ENCODE measurements around the gene PPP2R5A. TPM values are rescaled to one million over a fixed set of nuclear protein-coding genes. Genes with fewer than 3 reads are reported as not detected.

The PPP2R5A gene
- polyA plus RNA-seq, 1 of the 3 experiments (the other 2 are of a cell fraction): 5.4 TPM

GRCh38 chr1:212366901-212367300 is 81.7 kb downstream of the PPP2R5A start:
- Histone ChIP-seq H3K9me3 (no peaks in the 10 kb centered on the region), H3K36me3 (replicated peaks in 1 of 2; ENCODE audit: control insufficient read depth in 1 of 2, insufficient read depth in 2 of 2, low read length in 1 of 2) (peaks cover 23 to 27% of the 10 kb centered on the region in 2 experiments), H3K27ac (ENCODE audit: low read depth in 2 of 2, low read length in 1 of 2) (no peak overlapping the region), H3K27me3 (ENCODE audit: insufficient read depth) (no peaks in the 10 kb centered on the region), H3K4me3 (ENCODE audit: low read depth in 2 of 2, low read length in 1 of 2) (no peak overlapping the region), H4K20me1 (ENCODE audit: insufficient read depth) (no peaks in the 10 kb centered on the region), H3K4me1 (ENCODE audit: control insufficient read depth in 1 of 2, insufficient read depth in 2 of 2, low read depth in 1 of 2, low read length in 1 of 2) (no peaks in the 10 kb centered on the region), H3K9me2 (no peaks in the 10 kb centered on the region), H2AFZ (ENCODE audit: low read depth) (no peak overlapping the region), H3K9ac (no peak overlapping the region), H3K79me2 (ENCODE audit: insufficient read depth) (no peaks in the 10 kb centered on the region), H3K4me2 (no peak overlapping the region), H3F3A (replicated peaks; ENCODE audit: insufficient read depth) (no peaks in the 10 kb centered on the region)
- CTCF ChIA-PET: interaction anchor here (0.6 to 5.7 kb wide), 11 partner anchors 9 to 686 kb away, joined by 3 to 42 read pairs (median 7); partner anchors contain the start of genes DTL and INTS7
- 82% methylated on average over 5 of the region's 5 CpGs for WGBS (ENCODE audit: low lambda C conversion rate)
- POLR2A ChIA-PET: no interaction called here
- no peak for DNase-seq
- TF ChIP-seq ELF1 (IDR thresholded peaks at IDR 0.05) (no peak), TAF1 (IDR thresholded peaks at IDR 0.05; ENCODE audit: borderline replicate concordance, low read depth, low read length) (no peak), TEAD4 (IDR thresholded peaks at IDR 0.05; ENCODE audit: borderline replicate concordance, insufficient read depth) (no peak)

GRCh38 chr1:212367474-212368072 is 82.4 kb downstream of the PPP2R5A start:
- ChIA-PET POLR2A (no interaction called here), CTCF (interaction anchor here (0.6 to 5.7 kb wide), 17 partner anchors 8 to 687 kb away, joined by 3 to 42 read pairs (median 6); no protein-coding TSS in a partner anchor)
- TF ChIP-seq RCOR1 (IDR thresholded peaks at IDR 0.05; ENCODE audit: low read length) (no peak), POLR2AphosphoS5 (IDR thresholded peaks at IDR 0.05; ENCODE audit: low read depth, low read length) (no peak), FOXM1 (IDR thresholded peaks at IDR 0.05; ENCODE audit: low read depth) (no peak), RAD21 (IDR thresholded peaks at IDR 0.05; ENCODE audit: low read length) (no peak), EZH2phosphoT487 (IDR thresholded peaks at IDR 0.05; ENCODE audit: borderline replicate concordance, low read depth) (no peak), REST (IDR thresholded peaks at IDR 0.05; ENCODE audit: low read depth, low read length) (no peak), ELF1 (IDR thresholded peaks at IDR 0.05) (no peak), MEF2A (IDR thresholded peaks at IDR 0.05; ENCODE audit: borderline replicate concordance, low read depth) (no peak), TCF12 (IDR thresholded peaks at IDR 0.05) (no peak), YY1 (IDR thresholded peaks at IDR 0.05; ENCODE audit: low read depth) (no peak)
- TF ChIP-seq, protein P1, sequence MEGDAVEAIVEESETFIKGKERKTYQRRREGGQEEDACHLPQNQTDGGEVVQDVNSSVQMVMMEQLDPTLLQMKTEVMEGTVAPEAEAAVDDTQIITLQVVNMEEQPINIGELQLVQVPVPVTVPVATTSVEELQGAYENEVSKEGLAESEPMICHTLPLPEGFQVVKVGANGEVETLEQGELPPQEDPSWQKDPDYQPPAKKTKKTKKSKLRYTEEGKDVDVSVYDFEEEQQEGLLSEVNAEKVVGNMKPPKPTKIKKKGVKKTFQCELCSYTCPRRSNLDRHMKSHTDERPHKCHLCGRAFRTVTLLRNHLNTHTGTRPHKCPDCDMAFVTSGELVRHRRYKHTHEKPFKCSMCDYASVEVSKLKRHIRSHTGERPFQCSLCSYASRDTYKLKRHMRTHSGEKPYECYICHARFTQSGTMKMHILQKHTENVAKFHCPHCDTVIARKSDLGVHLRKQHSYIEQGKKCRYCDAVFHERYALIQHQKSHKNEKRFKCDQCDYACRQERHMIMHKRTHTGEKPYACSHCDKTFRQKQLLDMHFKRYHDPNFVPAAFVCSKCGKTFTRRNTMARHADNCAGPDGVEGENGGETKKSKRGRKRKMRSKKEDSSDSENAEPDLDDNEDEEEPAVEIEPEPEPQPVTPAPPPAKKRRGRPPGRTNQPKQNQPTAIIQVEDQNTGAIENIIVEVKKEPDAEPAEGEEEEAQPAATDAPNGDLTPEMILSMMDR (IDR thresholded peaks at IDR 0.05): no peak
- TF ChIP-seq, protein P2, sequence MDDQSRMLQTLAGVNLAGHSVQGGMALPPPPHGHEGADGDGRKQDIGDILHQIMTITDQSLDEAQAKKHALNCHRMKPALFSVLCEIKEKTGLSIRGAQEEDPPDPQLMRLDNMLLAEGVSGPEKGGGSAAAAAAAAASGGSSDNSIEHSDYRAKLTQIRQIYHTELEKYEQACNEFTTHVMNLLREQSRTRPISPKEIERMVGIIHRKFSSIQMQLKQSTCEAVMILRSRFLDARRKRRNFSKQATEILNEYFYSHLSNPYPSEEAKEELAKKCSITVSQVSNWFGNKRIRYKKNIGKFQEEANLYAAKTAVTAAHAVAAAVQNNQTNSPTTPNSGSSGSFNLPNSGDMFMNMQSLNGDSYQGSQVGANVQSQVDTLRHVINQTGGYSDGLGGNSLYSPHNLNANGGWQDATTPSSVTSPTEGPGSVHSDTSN (IDR thresholded peaks at IDR 0.05): no peak
- TF ChIP-seq, protein P3, sequence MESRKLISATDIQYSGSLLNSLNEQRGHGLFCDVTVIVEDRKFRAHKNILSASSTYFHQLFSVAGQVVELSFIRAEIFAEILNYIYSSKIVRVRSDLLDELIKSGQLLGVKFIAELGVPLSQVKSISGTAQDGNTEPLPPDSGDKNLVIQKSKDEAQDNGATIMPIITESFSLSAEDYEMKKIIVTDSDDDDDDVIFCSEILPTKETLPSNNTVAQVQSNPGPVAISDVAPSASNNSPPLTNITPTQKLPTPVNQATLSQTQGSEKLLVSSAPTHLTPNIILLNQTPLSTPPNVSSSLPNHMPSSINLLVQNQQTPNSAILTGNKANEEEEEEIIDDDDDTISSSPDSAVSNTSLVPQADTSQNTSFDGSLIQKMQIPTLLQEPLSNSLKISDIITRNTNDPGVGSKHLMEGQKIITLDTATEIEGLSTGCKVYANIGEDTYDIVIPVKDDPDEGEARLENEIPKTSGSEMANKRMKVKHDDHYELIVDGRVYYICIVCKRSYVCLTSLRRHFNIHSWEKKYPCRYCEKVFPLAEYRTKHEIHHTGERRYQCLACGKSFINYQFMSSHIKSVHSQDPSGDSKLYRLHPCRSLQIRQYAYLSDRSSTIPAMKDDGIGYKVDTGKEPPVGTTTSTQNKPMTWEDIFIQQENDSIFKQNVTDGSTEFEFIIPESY (IDR thresholded peaks at IDR 0.05; ENCODE audit: borderline replicate concordance, low read depth): no peak
- DNase-seq: no peak
- peaks cover 19 to 24% of the 10 kb centered on the region in 2 experiments for H3K36me3 ChIP-seq (replicated peaks in 1 of 2; ENCODE audit: control insufficient read depth in 1 of 2, insufficient read depth in 2 of 2, low read length in 1 of 2)
- no peaks in the 10 kb centered on the region for H3F3A ChIP-seq (replicated peaks; ENCODE audit: insufficient read depth)
- H3K27ac ChIP-seq (ENCODE audit: low read depth in 2 of 2, low read length in 1 of 2): no peak overlapping the region
- no peaks in the 10 kb centered on the region for H3K9me2 ChIP-seq
- no peak overlapping the region for H3K4me2 ChIP-seq
- 64% methylated on average over 2 of the region's 2 CpGs for WGBS (ENCODE audit: low lambda C conversion rate)
- H2AFZ ChIP-seq (ENCODE audit: low read depth): no peak overlapping the region
- H3K9me3 ChIP-seq: no peaks in the 10 kb centered on the region
- H3K4me3 ChIP-seq (ENCODE audit: low read depth in 2 of 2, low read length in 1 of 2): no peak overlapping the region
- H3K79me2 ChIP-seq (ENCODE audit: insufficient read depth): no peaks in the 10 kb centered on the region
- H3K27me3 ChIP-seq (ENCODE audit: insufficient read depth): no peaks in the 10 kb centered on the region
- no peaks in the 10 kb centered on the region for H3K4me1 ChIP-seq (ENCODE audit: control insufficient read depth in 1 of 2, insufficient read depth in 2 of 2, low read depth in 1 of 2, low read length in 1 of 2)
- H4K20me1 ChIP-seq (ENCODE audit: insufficient read depth): no peaks in the 10 kb centered on the region
- no peak overlapping the region for H3K9ac ChIP-seq
